Measurements from ENCODE around the gene CENPL. TPM values are rescaled to one million over a fixed set of nuclear protein-coding genes. Genes with fewer than 3 reads are reported as not detected.

Gene CENPL
- total and polyA plus RNA-seq, 9 of the 15 experiments (the other 6 are each of a cell fraction or from before 2014, with no cell fraction given) = 33.0 to 52.7 (median 39.7) TPM

- TF ChIP-seq ZNF3 (CRISPR knock-in tag; IDR thresholded peaks at IDR 0.05) (no peak), TCFL5 (CRISPR knock-in tag; conservative IDR thresholded peaks at IDR 0.05) (no peak), NBN (IDR thresholded peaks at IDR 0.05; ENCODE audit: low read depth) (0 out of 2 replicates have a peak, but pooled peaks have one; percentile 7), ZNF23 (CRISPR knock-in tag; IDR thresholded peaks at IDR 0.05) (no peak), ZNF449 (CRISPR knock-in tag; IDR thresholded peaks at IDR 0.05) (no peak), STAT5A (IDR thresholded peaks at IDR 0.05; ENCODE audit: borderline replicate concordance, low read length) (no peak), TCF7L2 (IDR thresholded peaks at IDR 0.05; ENCODE audit: low read depth, low read length) (no peak), BHLHE40 (IDR thresholded peaks at IDR 0.05; ENCODE audit: low read length) (no peak), MTA2 (IDR thresholded peaks at IDR 0.05; ENCODE audit: low read depth) (no peak), BACH1 (tag; IDR thresholded peaks at IDR 0.05) (no peak), NFATC3 (IDR thresholded peaks at IDR 0.05) (no peak), SIX5 (IDR thresholded peaks at IDR 0.05; ENCODE audit: borderline replicate concordance in 1 of 2, insufficient read depth in 1 of 2, low read depth in 1 of 2, low read length in 2 of 2) (no peak), GTF2A2 (tag; IDR thresholded peaks at IDR 0.05) (no peak), ARID1B (IDR thresholded peaks at IDR 0.05) (no peak), FOXA3 (CRISPR knock-in tag; conservative IDR thresholded peaks at IDR 0.05 in 1 of 2, IDR thresholded peaks at IDR 0.05 in 1 of 2) (no peak)
- TF ChIP-seq, protein P1, sequence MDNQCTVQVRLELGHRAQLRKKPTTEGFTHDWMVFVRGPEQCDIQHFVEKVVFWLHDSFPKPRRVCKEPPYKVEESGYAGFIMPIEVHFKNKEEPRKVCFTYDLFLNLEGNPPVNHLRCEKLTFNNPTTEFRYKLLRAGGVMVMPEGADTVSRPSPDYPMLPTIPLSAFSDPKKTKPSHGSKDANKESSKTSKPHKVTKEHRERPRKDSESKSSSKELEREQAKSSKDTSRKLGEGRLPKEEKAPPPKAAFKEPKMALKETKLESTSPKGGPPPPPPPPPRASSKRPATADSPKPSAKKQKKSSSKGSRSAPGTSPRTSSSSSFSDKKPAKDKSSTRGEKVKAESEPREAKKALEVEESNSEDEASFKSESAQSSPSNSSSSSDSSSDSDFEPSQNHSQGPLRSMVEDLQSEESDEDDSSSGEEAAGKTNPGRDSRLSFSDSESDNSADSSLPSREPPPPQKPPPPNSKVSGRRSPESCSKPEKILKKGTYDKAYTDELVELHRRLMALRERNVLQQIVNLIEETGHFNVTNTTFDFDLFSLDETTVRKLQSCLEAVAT (IDR thresholded peaks at IDR 0.05) = peak in 1 of 2 experiments; percentile 0; a peak in 1 of 4 replicates
- TF ChIP-seq, protein P2, sequence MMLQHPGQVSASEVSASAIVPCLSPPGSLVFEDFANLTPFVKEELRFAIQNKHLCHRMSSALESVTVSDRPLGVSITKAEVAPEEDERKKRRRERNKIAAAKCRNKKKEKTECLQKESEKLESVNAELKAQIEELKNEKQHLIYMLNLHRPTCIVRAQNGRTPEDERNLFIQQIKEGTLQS (IDR thresholded peaks at IDR 0.05) = no peak
- TF ChIP-seq, protein P2 (CRISPR knock-in tag; conservative IDR thresholded peaks at IDR 0.05) = peak; percentile 10; the same call in 1 of the 2 replicates
- TF ChIP-seq, protein P3, sequence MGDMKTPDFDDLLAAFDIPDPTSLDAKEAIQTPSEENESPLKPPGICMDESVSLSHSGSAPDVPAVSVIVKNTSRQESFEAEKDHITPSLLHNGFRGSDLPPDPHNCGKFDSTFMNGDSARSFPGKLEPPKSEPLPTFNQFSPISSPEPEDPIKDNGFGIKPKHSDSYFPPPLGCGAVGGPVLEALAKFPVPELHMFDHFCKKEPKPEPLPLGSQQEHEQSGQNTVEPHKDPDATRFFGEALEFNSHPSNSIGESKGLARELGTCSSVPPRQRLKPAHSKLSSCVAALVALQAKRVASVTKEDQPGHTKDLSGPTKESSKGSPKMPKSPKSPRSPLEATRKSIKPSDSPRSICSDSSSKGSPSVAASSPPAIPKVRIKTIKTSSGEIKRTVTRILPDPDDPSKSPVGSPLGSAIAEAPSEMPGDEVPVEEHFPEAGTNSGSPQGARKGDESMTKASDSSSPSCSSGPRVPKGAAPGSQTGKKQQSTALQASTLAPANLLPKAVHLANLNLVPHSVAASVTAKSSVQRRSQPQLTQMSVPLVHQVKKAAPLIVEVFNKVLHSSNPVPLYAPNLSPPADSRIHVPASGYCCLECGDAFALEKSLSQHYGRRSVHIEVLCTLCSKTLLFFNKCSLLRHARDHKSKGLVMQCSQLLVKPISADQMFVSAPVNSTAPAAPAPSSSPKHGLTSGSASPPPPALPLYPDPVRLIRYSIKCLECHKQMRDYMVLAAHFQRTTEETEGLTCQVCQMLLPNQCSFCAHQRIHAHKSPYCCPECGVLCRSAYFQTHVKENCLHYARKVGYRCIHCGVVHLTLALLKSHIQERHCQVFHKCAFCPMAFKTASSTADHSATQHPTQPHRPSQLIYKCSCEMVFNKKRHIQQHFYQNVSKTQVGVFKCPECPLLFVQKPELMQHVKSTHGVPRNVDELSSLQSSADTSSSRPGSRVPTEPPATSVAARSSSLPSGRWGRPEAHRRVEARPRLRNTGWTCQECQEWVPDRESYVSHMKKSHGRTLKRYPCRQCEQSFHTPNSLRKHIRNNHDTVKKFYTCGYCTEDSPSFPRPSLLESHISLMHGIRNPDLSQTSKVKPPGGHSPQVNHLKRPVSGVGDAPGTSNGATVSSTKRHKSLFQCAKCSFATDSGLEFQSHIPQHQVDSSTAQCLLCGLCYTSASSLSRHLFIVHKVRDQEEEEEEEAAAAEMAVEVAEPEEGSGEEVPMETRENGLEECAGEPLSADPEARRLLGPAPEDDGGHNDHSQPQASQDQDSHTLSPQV (IDR thresholded peaks at IDR 0.05) = no peak
- TF ChIP-seq, protein P4, sequence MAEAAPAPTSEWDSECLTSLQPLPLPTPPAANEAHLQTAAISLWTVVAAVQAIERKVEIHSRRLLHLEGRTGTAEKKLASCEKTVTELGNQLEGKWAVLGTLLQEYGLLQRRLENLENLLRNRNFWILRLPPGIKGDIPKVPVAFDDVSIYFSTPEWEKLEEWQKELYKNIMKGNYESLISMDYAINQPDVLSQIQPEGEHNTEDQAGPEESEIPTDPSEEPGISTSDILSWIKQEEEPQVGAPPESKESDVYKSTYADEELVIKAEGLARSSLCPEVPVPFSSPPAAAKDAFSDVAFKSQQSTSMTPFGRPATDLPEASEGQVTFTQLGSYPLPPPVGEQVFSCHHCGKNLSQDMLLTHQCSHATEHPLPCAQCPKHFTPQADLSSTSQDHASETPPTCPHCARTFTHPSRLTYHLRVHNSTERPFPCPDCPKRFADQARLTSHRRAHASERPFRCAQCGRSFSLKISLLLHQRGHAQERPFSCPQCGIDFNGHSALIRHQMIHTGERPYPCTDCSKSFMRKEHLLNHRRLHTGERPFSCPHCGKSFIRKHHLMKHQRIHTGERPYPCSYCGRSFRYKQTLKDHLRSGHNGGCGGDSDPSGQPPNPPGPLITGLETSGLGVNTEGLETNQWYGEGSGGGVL (CRISPR knock-in tag; IDR thresholded peaks at IDR 0.05) = no peak
Observed at GRCh38 chr1:173869021-173869359, 44.3 kb upstream of the CENPL start (continued).
